Measurements from ENCODE around the gene SYCP1.

The SYCP1 gene

DNA sequence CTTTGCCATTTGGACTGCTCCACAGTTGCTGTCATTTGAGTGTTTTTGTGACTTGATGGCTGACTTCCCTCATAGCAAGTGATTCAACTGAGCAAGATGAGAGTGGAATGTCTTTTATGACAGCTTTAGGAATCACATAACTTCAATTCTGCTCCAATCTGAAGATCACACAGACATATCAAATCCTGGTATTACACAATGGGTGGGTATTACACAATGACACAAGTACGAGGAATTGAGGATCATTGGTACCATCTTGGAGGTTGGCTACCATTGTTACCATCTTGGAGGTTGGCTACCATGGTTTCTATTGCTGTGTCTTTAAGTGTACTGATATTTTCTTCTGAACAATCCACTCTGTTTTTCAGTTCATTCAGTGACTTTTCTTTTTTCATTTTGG lies 166.5 kb downstream of the SYCP1 start:
- TF ChIP-seq CTCF (conservative IDR thresholded peaks at IDR 0.05; ENCODE audit: low read depth), result no peak
- DNase-seq (ENCODE audit: low spot score), result no peak
- ChIA-PET POLR2A (ENCODE audit: low non-redundant PET) (no interaction called here), CTCF (no interaction called here)
- no peak overlapping the region for H3K27ac ChIP-seq

- no peak for TF ChIP-seq CTCF (conservative IDR thresholded peaks at IDR 0.05; ENCODE audit: low read depth)
- POLR2A ChIA-PET (ENCODE audit: low non-redundant PET), result no interaction called here
- CTCF ChIA-PET, result interaction anchor here (0.6 to 1.2 kb wide), 5 partner anchors 14 to 116 kb away, joined by 3 to 6 read pairs (median 3); no protein-coding TSS in a partner anchor
- no peak overlapping the region for H3K27ac ChIP-seq
- no peak for DNase-seq (ENCODE audit: low spot score)
Observed at GRCh38 chr1:115023593-115023992, 168.9 kb downstream of the SYCP1 start.

DNA sequence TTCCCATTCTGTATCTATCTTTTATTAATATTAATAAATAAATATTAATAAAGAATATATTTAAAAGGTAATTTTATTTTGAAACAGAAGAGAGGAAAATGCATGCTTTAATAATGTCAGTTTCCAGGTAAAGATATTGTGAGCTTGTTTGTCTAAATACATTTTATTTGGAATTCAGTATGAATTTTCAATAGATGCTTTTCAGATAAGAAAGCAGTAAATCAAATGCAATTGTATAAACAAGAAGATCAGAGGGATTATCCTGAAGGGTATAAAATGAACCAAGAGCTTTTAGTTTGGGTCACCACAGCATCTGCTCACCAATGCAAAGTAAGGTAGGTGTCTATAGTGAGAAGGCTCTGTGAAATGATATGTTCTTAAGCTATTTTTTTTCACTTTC lies 174.9 kb downstream of the SYCP1 start, which contains the start of gene TSHB:
Gene TSHB, plus strand, starts transcription at position 301 of the 400 bp plus-strand sequence. CDS start 3,537 bp downstream, outside the sequence.
- no peak for DNase-seq (ENCODE audit: low spot score)
- CTCF ChIA-PET, result no interaction called here
- no peak within 1 kb of the TSS for H3K27ac ChIP-seq
- POLR2A ChIA-PET (ENCODE audit: low non-redundant PET), result no interaction called here
- TF ChIP-seq CTCF (conservative IDR thresholded peaks at IDR 0.05; ENCODE audit: low read depth), result no peak

- H3K27ac ChIP-seq, result no peak overlapping the region
- ChIA-PET POLR2A (ENCODE audit: low non-redundant PET) (no interaction called here), CTCF (no interaction called here)
- no peak for TF ChIP-seq CTCF (conservative IDR thresholded peaks at IDR 0.05; ENCODE audit: low read depth)
- no peak for DNase-seq (ENCODE audit: low spot score)
Observed at GRCh38 chr1:115031595-115031994, 176.9 kb downstream of the SYCP1 start.

- CTCF ChIA-PET, result interaction anchor here (0.6 kb wide), 1 partner anchor 19 kb away, joined by 3 read pairs; no protein-coding TSS in a partner anchor
- no peak for DNase-seq (ENCODE audit: low spot score)
- POLR2A ChIA-PET (ENCODE audit: low non-redundant PET), result no interaction called here
- H3K27ac ChIP-seq, result no peak overlapping the region
- no peak for TF ChIP-seq CTCF (conservative IDR thresholded peaks at IDR 0.05; ENCODE audit: low read depth)
Observed at GRCh38 chr1:115035652-115036051, 181.0 kb downstream of the SYCP1 start.

- POLR2A ChIA-PET (ENCODE audit: low non-redundant PET), result no interaction called here
Observed at GRCh38 chr1:115036814-115037507, 182.3 kb downstream of the SYCP1 start.

More at GRCh38 chr1:115036814-115037507, 182.3 kb downstream of the SYCP1 start:
- CTCF ChIA-PET, result interaction anchor here (1.0 kb wide), 1 partner anchor 14 kb away, joined by 6 read pairs; no protein-coding TSS in a partner anchor
- DNase-seq (ENCODE audit: low spot score), result no peak
- H3K27ac ChIP-seq, result no peak overlapping the region
- no peak for TF ChIP-seq CTCF (conservative IDR thresholded peaks at IDR 0.05; ENCODE audit: low read depth)

All from RWPE1 (cell line).